HG03103 (cell line): ENCODE results near the gene GZMH.
"Not testable (repeated sequence)": the region's sequence is repeated elsewhere in the genome, so short reads cannot be mapped to it uniquely, and the experiment has no call there.

Experiments used
- ATAC-seq: cut with Tn5 transposase; IDR thresholded peaks from one replicate; pipeline ENCODE4 v1.9.1; 2021; ENCODE audit warnings: low read depth; ENCODE audit not compliant: unreplicated experiment

Gene GZMH, protein sequence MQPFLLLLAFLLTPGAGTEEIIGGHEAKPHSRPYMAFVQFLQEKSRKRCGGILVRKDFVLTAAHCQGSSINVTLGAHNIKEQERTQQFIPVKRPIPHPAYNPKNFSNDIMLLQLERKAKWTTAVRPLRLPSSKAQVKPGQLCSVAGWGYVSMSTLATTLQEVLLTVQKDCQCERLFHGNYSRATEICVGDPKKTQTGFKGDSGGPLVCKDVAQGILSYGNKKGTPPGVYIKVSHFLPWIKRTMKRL

DNA sequence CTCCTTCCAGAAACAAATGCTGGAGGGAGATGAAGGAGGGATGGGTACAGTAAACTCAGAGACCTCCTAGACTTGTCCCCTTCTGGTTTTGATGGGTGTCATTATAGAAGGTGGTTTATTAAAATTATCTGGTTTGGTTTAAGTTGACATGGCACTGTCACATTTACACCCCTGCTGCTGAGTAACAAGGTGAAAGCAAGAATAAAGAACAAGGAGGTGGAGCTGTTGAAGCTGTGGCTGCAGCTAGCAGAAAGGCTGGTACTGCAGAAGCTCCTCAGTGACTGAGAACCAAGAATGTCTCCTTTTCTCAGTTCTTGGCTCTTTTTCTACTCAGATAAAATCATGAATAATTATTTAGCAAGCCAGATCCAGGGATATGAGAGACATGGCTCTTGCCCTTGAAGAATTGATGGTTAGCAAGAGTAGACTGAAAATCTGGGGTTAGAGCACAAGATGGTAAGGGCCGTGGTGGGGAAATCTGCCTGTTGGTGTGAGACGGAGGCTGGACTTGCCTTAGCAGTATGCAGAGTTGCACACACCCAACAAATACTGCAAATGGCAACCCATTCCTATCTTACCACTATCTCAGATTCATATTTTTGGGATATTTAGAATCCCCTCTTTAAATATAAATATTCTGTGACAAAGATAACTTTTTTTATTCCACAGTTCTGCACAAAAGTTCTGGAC is at the start of gene GZMH:
Gene GZMH, minus strand, starts transcription at position 31 of the 690 bp plus-strand sequence. CDS start 72 bp downstream, outside the sequence.
- ATAC-seq: no peak

- not testable (repeated sequence) for ATAC-seq
These were observed 38.9 kb upstream of the GZMH start for GRCh38 chr14:24648361-24648760.

DNA sequence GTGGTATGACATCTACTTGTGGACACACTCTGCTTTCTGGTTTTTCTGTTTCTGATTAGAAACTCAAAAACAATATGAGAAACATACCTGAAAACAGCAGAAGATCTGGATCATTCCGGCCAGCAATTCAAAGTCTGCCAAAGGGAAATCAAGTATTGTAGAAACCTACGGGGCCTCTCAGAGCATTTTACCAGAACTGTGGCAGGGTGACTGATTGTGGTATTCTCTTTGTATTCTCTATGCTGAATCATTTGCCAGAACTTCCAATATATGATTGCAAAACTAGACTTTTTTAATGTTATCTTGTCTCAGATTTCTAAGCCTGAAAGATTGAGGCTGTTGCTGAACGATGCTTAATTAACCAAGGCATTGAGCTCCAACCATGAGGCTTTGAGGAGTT is 30.4 kb upstream of the GZMH start:
- no peak for ATAC-seq

DNA sequence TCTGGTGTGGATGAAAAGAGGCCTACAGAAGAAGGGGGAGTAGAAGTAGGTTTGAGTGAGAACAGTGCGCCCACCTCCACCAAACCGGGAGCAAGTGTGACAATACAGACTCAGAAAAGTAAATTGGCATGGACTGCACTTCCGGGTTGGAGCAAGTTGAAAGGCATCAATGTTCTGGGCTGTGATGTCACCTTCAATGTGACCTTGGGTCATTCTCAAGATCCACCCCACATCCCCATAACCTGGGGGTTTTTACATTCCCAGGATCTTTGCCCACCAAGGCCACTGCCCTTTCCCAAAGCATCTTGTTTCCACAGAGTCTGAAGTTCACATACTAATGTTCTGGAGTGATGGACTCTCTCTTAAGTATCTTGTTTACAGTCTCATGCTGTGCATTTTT is 29.8 kb upstream of the GZMH start:
- no peak for ATAC-seq

DNA sequence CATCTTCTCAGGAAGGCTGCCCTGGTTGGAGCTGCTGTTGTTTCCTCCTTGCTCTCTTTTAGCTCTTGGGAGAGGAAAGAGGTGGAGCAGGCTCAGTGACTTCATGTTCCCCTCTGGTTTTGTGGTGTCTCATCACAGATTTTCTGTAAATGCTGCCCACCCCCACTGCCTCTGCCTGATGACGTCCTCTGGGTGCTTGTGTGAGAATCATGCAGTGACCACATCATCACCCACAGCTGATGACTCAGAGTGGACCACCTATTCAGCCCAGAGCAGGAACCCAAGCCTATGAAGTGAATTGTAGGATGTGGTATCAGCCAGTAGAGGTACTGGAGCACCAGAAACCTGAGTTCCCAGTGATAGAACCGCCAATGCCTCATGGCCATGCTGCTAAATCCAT is 24.7 kb upstream of the GZMH start, which contains the start of gene GZMB:
Gene GZMB, minus strand, starts transcription at position 33 of the 400 bp plus-strand sequence. Its CDS starts 30 bp downstream, at position 3.
- no peak for ATAC-seq

GRCh38 chr14:24633353-24633752 is 23.9 kb upstream of the GZMH start:
- ATAC-seq: no peak

DNA sequence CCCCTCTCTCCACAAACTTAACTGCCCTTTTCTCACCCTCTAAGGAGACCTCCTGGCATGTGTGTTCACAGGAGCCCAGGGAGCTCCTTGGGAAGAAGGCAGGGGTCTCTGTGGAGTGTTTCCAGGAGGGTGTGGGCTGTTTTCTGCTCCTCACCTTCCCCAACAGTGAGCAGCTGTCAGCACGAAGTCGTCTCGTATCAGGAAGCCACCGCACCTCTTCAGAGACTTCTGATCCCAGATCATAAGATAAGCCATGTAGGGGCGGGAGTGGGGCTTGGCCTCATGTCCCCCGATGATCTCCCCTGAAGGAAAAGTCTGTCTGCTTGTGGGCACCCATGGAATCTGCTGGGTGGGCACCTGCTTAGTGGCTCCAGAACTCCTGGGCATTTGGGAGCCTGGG is 23.3 kb upstream of the GZMH start:
- no peak for ATAC-seq

GRCh38 chr14:24632336-24632735 is 22.9 kb upstream of the GZMH start:
- ATAC-seq: no peak

GRCh38 chr14:24631749-24632335 is 22.4 kb upstream of the GZMH start:
- no peak for ATAC-seq

DNA sequence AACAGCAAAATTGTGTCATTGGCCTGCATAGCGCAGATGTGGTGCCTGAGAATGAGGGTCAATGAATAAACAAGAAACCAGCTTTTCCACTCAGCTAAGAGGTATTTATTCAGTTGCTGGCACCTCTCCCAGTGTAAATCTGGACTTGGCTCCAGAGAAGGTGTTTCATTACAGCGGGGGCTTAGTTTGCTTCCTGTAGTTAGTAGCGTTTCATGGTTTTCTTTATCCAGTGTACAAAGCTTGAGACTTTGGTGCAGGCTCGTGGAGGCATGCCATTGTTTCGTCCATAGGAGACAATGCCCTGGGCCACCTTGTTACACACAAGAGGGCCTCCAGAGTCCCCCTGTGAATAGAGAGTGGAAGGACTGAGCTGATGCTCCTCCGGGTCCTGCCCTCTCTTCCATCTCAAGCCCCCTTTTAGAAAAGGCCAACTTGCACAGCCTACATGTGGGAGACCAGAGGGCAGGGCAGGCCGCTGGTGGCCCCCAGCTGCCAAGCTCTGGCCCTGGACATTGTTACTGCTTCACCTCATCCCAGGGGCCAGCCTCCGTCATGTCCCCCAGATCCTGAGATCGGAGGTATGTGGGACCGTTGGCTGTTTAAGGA is 21.5 kb upstream of the GZMH start:
- ATAC-seq: no peak

- ATAC-seq: no peak
These were observed 20.8 kb upstream of the GZMH start for GRCh38 chr14:24630087-24630871.

GRCh38 chr14:24629521-24629920 is 20.0 kb upstream of the GZMH start:
- no peak for ATAC-seq

GRCh38 chr14:24613747-24614146 is 4.3 kb upstream of the GZMH start:
- no peak for ATAC-seq

DNA sequence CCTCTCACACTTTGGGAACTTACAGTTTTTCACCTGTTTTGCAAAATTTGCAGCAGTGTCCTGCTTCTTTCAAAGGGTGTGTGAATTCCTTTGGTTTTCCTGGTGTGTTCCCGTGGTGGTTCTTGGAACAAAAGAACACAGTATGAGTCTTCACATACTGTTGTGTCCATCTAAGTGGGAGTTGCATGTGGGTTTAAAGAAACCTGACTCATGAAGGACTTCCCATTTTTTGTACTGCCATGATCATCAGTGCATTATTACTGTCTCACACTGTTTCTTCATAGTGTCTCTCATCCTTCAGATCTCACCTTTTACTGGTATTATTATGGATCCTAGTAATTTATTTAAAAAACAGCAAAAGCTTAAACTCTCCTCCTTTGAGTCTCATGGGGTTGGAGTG is 3.8 kb upstream of the GZMH start:
- ATAC-seq: no peak

DNA sequence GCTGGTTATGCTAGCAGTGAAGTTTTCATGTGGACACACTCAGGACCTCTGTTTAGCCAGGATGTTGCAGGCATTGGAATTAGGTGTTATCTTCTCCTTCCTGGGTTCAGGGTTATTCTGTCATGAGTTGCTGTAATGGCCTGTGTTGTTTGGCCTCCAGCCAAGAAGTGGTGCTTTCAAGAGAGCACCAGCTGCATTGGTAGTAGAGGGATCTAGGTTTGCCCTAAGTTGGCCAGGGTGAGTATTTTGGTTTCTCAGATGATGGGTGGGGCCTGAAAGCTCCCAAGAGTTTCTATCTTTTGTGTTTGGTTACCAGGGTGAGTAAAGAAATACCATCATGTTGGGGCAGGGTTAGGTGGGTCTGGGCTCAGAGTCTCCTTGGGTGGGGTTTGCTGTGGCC is 2.7 kb upstream of the GZMH start:
- no peak for ATAC-seq

- no peak for ATAC-seq
These were observed 1.6 kb downstream of the GZMH start for GRCh38 chr14:24607635-24608514.

DNA sequence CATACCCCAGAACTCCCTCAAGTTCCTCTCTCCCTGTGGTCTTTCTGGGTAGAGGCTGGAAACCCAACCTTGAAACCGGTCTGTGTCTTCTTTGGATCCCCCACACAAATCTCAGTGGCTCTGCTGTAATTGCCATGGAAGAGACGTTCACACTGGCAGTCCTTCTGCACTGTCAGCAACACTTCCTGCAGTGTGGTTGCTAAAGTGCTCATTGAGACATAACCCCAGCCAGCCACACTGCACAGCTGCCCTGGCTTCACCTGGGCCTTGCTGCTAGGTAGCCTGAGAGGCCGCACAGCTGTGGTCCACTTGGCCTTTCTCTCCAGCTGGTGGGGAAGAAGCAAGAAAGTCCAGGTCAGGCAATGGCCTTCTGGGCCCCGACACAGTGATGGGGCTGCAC is 2.4 kb downstream of the GZMH start:
- no peak for ATAC-seq

- no peak for ATAC-seq
These were observed 3.2 kb downstream of the GZMH start for GRCh38 chr14:24606297-24606696.

DNA sequence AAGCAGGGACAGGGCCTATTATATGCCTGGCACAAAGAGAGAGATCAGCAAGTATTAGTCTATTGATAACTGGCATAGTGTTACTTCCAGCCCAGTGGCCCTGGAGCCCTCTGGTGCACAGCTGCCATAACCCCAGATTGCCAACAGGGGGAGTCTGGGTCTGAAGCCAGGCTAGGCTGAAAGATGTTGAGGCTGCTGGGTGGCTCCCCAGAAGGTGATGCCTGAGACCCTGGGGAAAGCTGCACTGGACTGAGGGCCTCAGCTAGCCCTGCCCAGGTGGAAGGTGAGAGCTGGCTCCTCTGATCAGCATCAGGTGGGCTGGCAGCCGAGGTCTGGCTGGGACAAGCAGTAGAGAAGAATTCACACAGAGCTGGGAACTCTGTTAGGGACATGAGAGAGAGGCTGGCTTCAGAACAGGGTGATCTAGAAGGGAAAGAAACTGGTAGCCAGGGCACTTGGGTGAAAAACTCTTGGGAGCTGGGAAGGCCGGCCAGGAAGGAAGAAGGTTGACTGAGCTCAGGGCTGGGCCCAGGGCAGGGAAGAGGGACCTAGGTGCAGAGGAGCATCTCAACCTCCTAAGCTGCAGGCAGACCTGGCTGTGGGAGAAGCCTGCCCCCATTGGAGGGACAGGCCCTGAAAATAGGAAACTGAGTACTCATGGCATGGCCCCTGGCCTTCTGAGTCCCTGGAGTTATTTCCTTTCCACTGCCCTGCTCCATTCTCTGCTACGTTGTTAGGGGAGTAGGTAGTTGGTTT is 3.9 kb downstream of the GZMH start:
- peak; percentile 81 for ATAC-seq
